ENCODE data around the gene SORT1. TPM values are rescaled to one million over a fixed set of nuclear protein-coding genes. Genes with fewer than 3 reads are reported as not detected.

The SORT1 gene
- total and polyA plus RNA-seq, 2 of the 13 experiments (the other 11 are each of a cell fraction or from before 2014, with no cell fraction given), result 32.4 to 93.0 TPM

GRCh38 chr1:109338091-109338490, 59.6 kb downstream of the SORT1 start:
- ATAC-seq (no peak), DNase-seq (ENCODE audit: low spot score) (no peak), FAIRE-seq (no peak)
- H3K9ac ChIP-seq (ENCODE audit: insufficient read depth, low read depth, low read length), result no peak overlapping the region
- BruUV-seq (replicated peaks), result no TSS peak
- ChIA-PET CTCF (ENCODE audit: low intra/inter-chr PET ratio, low total read pairs) (no interaction called here), POLR2A (no interaction called here)
- H3K36me3 ChIP-seq (replicated peaks in 1 of 2; ENCODE audit: control insufficient read depth in 1 of 2, insufficient read depth in 2 of 2, low read length in 2 of 2), result peaks cover 18 to 91% of the 10 kb centered on the region in 2 experiments
- H4K20me1 ChIP-seq (ENCODE audit: insufficient read depth, low read length), result no peaks in the 10 kb centered on the region
- no peak overlapping the region for H3K4me2 ChIP-seq (ENCODE audit: low read depth, low read length)
- no peak overlapping the region for H3K4me3 ChIP-seq (replicated peaks in 1 of 3; ENCODE audit: insufficient read depth in 1 of 3, low read depth in 2 of 3, low read length in 3 of 3)
- no peak overlapping the region for H3K27ac ChIP-seq (ENCODE audit: extremely low read length, insufficient read depth, low read length)
- no peaks in the 10 kb centered on the region for H3K4me1 ChIP-seq (ENCODE audit: insufficient read depth, low read length)
- H3K27me3 ChIP-seq (ENCODE audit: control insufficient read depth in 1 of 2, insufficient read depth in 2 of 2, low read length in 2 of 2), result no peaks in the 10 kb centered on the region
- no peak overlapping the region for H2AFZ ChIP-seq (ENCODE audit: low read length)
- intact Hi-C loops (cut with micrococcal nuclease; ENCODE audit: unreplicated experiment) (no loop called here), in situ Hi-C loops (cut with HindIII; ENCODE audit: extremely low pct_ligation_motif_present, low pct_unique_long_range_greater_than_20kb) (no loop called here)
- H3K79me2 ChIP-seq (ENCODE audit: insufficient read depth, low read length), result no peaks in the 10 kb centered on the region
- H3K9me3 ChIP-seq (ENCODE audit: low read length), result no peaks in the 10 kb centered on the region
- TF ChIP-seq PREB (CRISPR knock-in tag; IDR thresholded peaks at IDR 0.05), result no peak
- no peak for TF ChIP-seq ZNF101 (CRISPR knock-in tag; IDR thresholded peaks at IDR 0.05; ENCODE audit: borderline replicate concordance, low read depth)
- no peak for TF ChIP-seq ARID3A (IDR thresholded peaks at IDR 0.05; ENCODE audit: low read depth, low read length)
- no peak for TF ChIP-seq BCL6 (CRISPR knock-in tag; IDR thresholded peaks at IDR 0.05)
- TF ChIP-seq STAG1 (CRISPR knock-in tag; IDR thresholded peaks at IDR 0.05), result no peak
- no peak for TF ChIP-seq ZNF598 (CRISPR knock-in tag; IDR thresholded peaks at IDR 0.05; ENCODE audit: borderline replicate concordance)
- no peak for TF ChIP-seq WIZ (CRISPR knock-in tag; IDR thresholded peaks at IDR 0.05)
- TF ChIP-seq ZMYM3 (CRISPR knock-in tag; IDR thresholded peaks at IDR 0.05), result no peak
- over 99% methylated on average over 6 of the region's 6 CpGs for WGBS (ENCODE audit: low lambda C conversion rate)
